ENCODE measurements around the gene HK1. TPM values are rescaled to one million over a fixed set of nuclear protein-coding genes. Genes with fewer than 3 reads are reported as not detected.

HK1 gene
- total and polyA plus RNA-seq, 2 of the 4 experiments (the other 2 are of a cell fraction): 53.7 to 90.5 TPM

- DNase-seq: no peak
- Histone ChIP-seq H3K27me3 (ENCODE audit: control insufficient read depth, insufficient read depth, low read length) (no peaks in the 10 kb centered on the region), H4K91ac (ENCODE audit: insufficient read depth, low read depth, low read length) (no peak overlapping the region), H4K8ac (ENCODE audit: low read depth in 2 of 2, low read length in 2 of 2) (no peak overlapping the region), H2BK120ac (ENCODE audit: low read depth, low read length) (no peak overlapping the region), H3K9ac (ENCODE audit: low read depth, low read length) (no peak overlapping the region), H2BK15ac (ENCODE audit: low read depth, low read length) (no peak overlapping the region), H3K23ac (ENCODE audit: low read depth, low read length) (no peak overlapping the region), H2BK20ac (ENCODE audit: low read depth, low read length) (no peak overlapping the region), H2BK5ac (ENCODE audit: low read depth, low read length, poor library complexity, severe bottlenecking) (no peak overlapping the region), H3K36me3 (ENCODE audit: control insufficient read depth, insufficient read depth, low read length) (peaks cover 34% of the 10 kb centered on the region), H3K56ac (ENCODE audit: extremely low read depth, insufficient read depth, low read length) (no peak overlapping the region), H3K79me1 (ENCODE audit: low read depth in 1 of 2, low read length in 2 of 2) (peaks cover 6 to 25% of the 10 kb centered on the region in 2 experiments; a peak in 3 of 4 replicates), H4K20me1 (ENCODE audit: insufficient read depth, low read length) (peaks cover 5% of the 10 kb centered on the region), H3K27ac (ENCODE audit: insufficient read depth, low read length) (no peak overlapping the region), H3K4me1 (ENCODE audit: control insufficient read depth, insufficient read depth, low read length) (peaks cover 7% of the 10 kb centered on the region), H3K9me3 (ENCODE audit: control insufficient read depth, insufficient read depth, low read length) (no peaks in the 10 kb centered on the region), H2AK5ac (ENCODE audit: low read depth, low read length) (no peak overlapping the region), H3K14ac (replicated peaks; ENCODE audit: low read depth, low read length) (no peak overlapping the region), H2AK9ac (replicated peaks; ENCODE audit: low read depth, low read length, poor library complexity) (no peak overlapping the region), H3K9me1 (ENCODE audit: insufficient read depth, low read length) (0 out of 2 replicates have a peak, but pooled peaks cover 9% of the 10 kb centered on the region), H3K18ac (ENCODE audit: low read depth, low read length) (no peak overlapping the region), H3K4ac (ENCODE audit: low read depth, low read length) (no peak overlapping the region), H3K4me3 (ENCODE audit: insufficient read depth, low read depth, low read length) (no peak overlapping the region), H3K4me2 (ENCODE audit: low read depth, low read length) (no peak overlapping the region), H2AFZ (replicated peaks; ENCODE audit: low read length, poor library complexity) (no peak overlapping the region), H4K5ac (ENCODE audit: low read depth, low read length) (no peak overlapping the region)
- POLR2A ChIA-PET (ENCODE audit: unreplicated experiment): interaction anchor here (0.6 kb wide), 1 partner anchor 177 kb away, joined by 5 read pairs; no protein-coding TSS in a partner anchor
- no peak for ATAC-seq (ENCODE audit: low read depth)
- TF ChIP-seq CEBPB (IDR thresholded peaks at IDR 0.05; ENCODE audit: low read depth, low read length) (no peak), ELK1 (IDR thresholded peaks at IDR 0.05; ENCODE audit: borderline replicate concordance, low read depth, low read length) (no peak), BHLHE40 (IDR thresholded peaks at IDR 0.05; ENCODE audit: low read depth, low read length) (no peak), POLR2A (IDR thresholded peaks at IDR 0.05; ENCODE audit: low read depth, low read length) (no peak), RFX5 (IDR thresholded peaks at IDR 0.05; ENCODE audit: low read depth, low read length) (no peak), MXI1 (IDR thresholded peaks at IDR 0.05; ENCODE audit: borderline replicate concordance, low read depth, low read length) (no peak), RAD21 (IDR thresholded peaks at IDR 0.05; ENCODE audit: low read length) (no peak), MAFK (IDR thresholded peaks at IDR 0.05; ENCODE audit: low read depth, low read length) (no peak), SMC3 (IDR thresholded peaks at IDR 0.05; ENCODE audit: low read depth, low read length) (no peak)
- in situ Hi-C loops (cut with MboI; ENCODE audit: low sequenced_read_pairs): no loop called here
- intact Hi-C loops (cut with micrococcal nuclease): no loop called here
- CTCF ChIA-PET: no interaction called here
- no TSS peak for BruUV-seq (replicated peaks)
- no CpG with 5 or more reads among the region's 3 CpGs for WGBS, 2 experiments (ENCODE audit: extremely low coverage in 2 of 2, insufficient read length in 1 of 2)
- dilution Hi-C loops (cut with HindIII; ENCODE audit: low sequenced_read_pairs, unreplicated experiment): no loop called here
Observed at GRCh38 chr10:69377933-69378332, 99.6 kb downstream of the HK1 start.
